Pancreas (tissue), 10 donors: Measurements from ENCODE around the gene FBXO41. TPM values are rescaled to one million over a fixed set of nuclear protein-coding genes. Genes with fewer than 3 reads are reported as not detected.

Experiments used
- ATAC-seq, 4 donors: fragments of 200-7000 bp; cut with Tn5 transposase; one replicate each; pipeline versions ENCODE4 v1.8.0 to v1.9.1; 2020; ENCODE audit warnings: mild to moderate bottlenecking in 4 of 4, moderate library complexity in 4 of 4
- DNase-seq, 6 donors: peaks; one replicate each; pipeline ENCODE4 v3.0.0-alpha.2; 2020
- FAIRE-seq: peaks from 2 replicates; lab custom pipeline; 2012; peaks lifted over from hg19 to GRCh38; lab: Jason Lieb, UNC
- H3K27ac ChIP-seq, 4 donors: fragments of 200-600 bp; sonication (generic); 1 replicate in 3 of 4; 2 replicates in 1 of 4; pipeline versions ENCODE4 v1.5.0 to v1.8.0; 2020
- H3K27me3 ChIP-seq, 4 donors: fragments of 200-600 bp; one replicate each; pipeline ENCODE4 v1.8.0; 2021
- H3K36me3 ChIP-seq, 3 donors: fragments of 200-600 bp; sonication (generic) in 1 of 3; one replicate each; pipeline versions ENCODE4 v1.5.0 to v1.8.0; 2020 to 2021
- H3K4me1 ChIP-seq, 3 donors: fragments of 200-600 bp; one replicate each; pipeline ENCODE4 v1.8.0; 2021
- H3K4me3 ChIP-seq, 4 donors: fragments of 200-600 bp; sonication (generic) in 2 of 4; one replicate each; pipeline versions ENCODE4 v1.5.0 to v1.8.0; 2020 to 2021
- H3K9me3 ChIP-seq, 4 donors: fragments of 200-600 bp; one replicate each; pipeline ENCODE4 v1.8.0; 2021
- CTCF ChIP-seq, 4 donors: fragments of 200-600 bp; sonication (generic) in 3 of 4; IDR thresholded peaks; one replicate each; pipeline versions ENCODE4 v1.5.0 to v1.8.0; 2021; ENCODE audit warnings: antibody characterized with exemption in 4 of 4
- WGBS, 2 donors: extraction: QIAGEN DNeasy Blood & Tissue Kit; methylation state at CpG; one replicate each; pipeline ENCODE4 v1.1.7; 2013; 5-methylcytosine and 5-hydroxymethylcytosine counted together
- intact Hi-C, 3 donors: fragments of 100-400 bp; cut with DNase I; formaldehyde crosslinking; loops; one replicate each; pipeline versions ENCODE4 v1.11.1 to v1.14.2; 2022
- polyA plus RNA-seq, 2 donors: library from polyadenylated mRNA; stranded (reverse); fragments of 200-250 nt; gene quantifications; one replicate each; pipeline ENCODE4 v1.2.3, GENCODE V29; 2013
- total RNA-seq, 6 donors: library from RNA; stranded (reverse); fragmentation: NEBNext Ultra II Directional in 4 of 6; extraction: Animal tissue kit (Norgen Biotek cat#: 25700) in 4 of 6; gene quantifications; one replicate each; pipeline versions ENCODE4 v1.2.1 to v1.2.4, GENCODE V29; 2021 to 2023
- donor health status: healthy with polysubstance abuse.
- donor health status: DM: no; HTN: no; CAD: no; lungs with moderate emphysema.
- donor health status: DM: no; HTN: no; CAD: no.
- donor health status: control.
- donor health status: control.
- donor health status: Bipolar disorder and iron deficiency.
- donor health status: DM: yes; HTN: yes; CAD: no.
- donor health status: DM: no; HTN: no; CAD: no.
- donor health status: DM: no; HTN: no; CAD: no.
- donor health status: DM: yes; HTN: yes; CAD: no.

Gene FBXO41
- total and polyA plus RNA-seq, 8 donors = 2.2 to 6.9 (median 3.4) TPM

DNA sequence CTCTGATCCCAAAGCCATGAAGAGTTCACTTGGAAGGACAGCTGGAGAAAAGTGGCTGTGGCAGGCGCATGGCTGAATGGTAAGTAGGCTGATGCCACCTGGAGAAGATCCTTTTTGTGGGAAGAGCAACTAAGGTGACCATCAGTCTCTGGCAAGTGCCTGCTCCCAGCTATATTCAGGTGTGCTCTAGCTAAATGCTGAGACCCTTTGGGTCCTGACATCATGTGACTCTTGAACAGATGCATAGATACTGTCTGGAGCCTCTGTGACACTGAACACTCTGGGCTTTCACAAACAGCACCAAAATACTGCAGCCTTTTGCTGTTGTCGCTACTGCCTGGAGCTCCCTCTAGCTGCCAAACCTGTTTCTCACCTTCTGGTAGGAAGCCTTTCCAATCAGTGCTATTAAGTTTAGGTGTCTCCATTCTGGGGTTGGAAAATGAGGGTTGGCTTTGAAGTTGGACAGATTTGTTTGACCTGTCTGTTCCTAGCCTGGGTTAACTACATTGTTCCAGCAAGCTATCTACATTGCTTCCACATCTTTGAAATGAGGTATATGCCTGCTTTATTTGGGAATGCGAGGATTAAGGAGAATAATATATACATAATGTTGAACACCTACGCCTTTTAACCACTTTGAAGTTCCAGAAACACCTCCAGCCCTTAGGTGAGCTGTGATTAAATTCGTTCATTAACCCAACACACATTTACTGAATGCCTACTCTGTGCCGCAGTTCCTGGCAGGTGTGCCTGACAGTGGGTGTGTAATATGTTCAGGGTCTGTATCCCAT lies 6.0 kb upstream of the FBXO41 start:
- Histone ChIP-seq H3K4me1 (no peaks in the 10 kb centered on the region), H3K27me3 (peaks cover 0 to 31% (median 16%) of the 10 kb centered on the region in 4 donors), H3K36me3 (no peaks in the 10 kb centered on the region), H3K4me3 (no peak overlapping the region), H3K9me3 (no peaks in the 10 kb centered on the region), H3K27ac (no peak overlapping the region)
- peak; percentile 9 to 40 (median 34) for TF ChIP-seq CTCF (IDR thresholded peaks at IDR 0.05)
- peak in 1 of 6 donors; percentile 40 for DNase-seq
- intact Hi-C loops = no loop called here
- ATAC-seq = peak; percentile 58 to 75 (median 69)
- FAIRE-seq = no peak
- WGBS, 2 donors = 47 to 61% methylated on average over 6 of the region's 6 CpGs

GRCh38 chr2:73289304-73289703 lies 5.0 kb upstream of the FBXO41 start:
- no peak for ATAC-seq
- Histone ChIP-seq H3K4me1 (no peaks in the 10 kb centered on the region), H3K27me3 (peaks cover 0 to 21% (median 11%) of the 10 kb centered on the region in 4 donors), H3K9me3 (no peaks in the 10 kb centered on the region), H3K27ac (no peak overlapping the region), H3K4me3 (no peak overlapping the region), H3K36me3 (no peaks in the 10 kb centered on the region)
- intact Hi-C loops = no loop called here
- no peak for FAIRE-seq
- no peak for TF ChIP-seq CTCF (IDR thresholded peaks at IDR 0.05)
- no peak for DNase-seq

DNA sequence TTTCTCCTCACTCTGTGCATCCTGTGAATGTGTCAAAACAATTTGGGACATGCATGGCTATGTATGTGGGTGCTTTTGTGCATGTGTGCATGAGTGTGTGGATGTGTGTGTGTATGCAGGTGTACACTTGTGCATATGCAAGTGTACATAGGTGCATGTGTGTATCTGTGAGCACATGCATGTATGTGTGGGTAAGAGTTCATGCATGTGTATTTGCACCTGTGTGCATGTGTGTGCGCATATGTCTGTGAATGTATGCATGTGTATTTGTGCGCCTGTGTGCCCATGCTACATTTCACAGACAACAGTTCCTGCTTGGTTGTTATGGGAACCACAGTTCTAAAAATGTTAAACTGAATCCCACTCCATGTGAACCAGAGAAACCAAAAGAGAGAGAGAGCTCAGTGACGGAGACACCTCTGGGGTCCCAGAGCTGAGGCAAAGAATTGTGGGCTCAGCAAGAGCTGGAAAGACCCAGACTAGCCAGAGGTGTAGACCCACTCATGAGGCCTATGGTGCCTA lies 1.9 kb upstream of the FBXO41 start:
- DNase-seq (no peak), ATAC-seq (no peak), FAIRE-seq (no peak)
- Histone ChIP-seq H3K27ac (no peak overlapping the region), H3K9me3 (no peaks in the 10 kb centered on the region), H3K4me3 (no peak overlapping the region), H3K36me3 (no peaks in the 10 kb centered on the region), H3K4me1 (no peaks in the 10 kb centered on the region), H3K27me3 (no peaks in the 10 kb centered on the region)
- 92 to 93% methylated on average over 3 of the region's 3 CpGs for WGBS, 2 donors
- intact Hi-C loops = no loop called here
- no peak for TF ChIP-seq CTCF (IDR thresholded peaks at IDR 0.05)

GRCh38 chr2:73285159-73285739 lies 971 bp upstream of the FBXO41 start:
- peak in 3 of 4 donors; percentile 29 to 58 (median 51) for ATAC-seq
- no peak for FAIRE-seq
- no peak overlapping the region for H3K27ac ChIP-seq
- H3K4me3 ChIP-seq = peak overlapping the region in 1 of 4 donors; percentile 87
- no peak for TF ChIP-seq CTCF (IDR thresholded peaks at IDR 0.05)
- intact Hi-C loops = no loop called here
- WGBS, 2 donors = 62 to 66% methylated on average over 5 of the region's 5 CpGs
- no peaks in the 10 kb centered on the region for H3K4me1 ChIP-seq
- no peak for DNase-seq
- no peaks in the 10 kb centered on the region for H3K9me3 ChIP-seq
- no peaks in the 10 kb centered on the region for H3K27me3 ChIP-seq
- no peaks in the 10 kb centered on the region for H3K36me3 ChIP-seq
